PFSK-1 (cell line): Measurements from ENCODE around the gene TMEM203.
A peak's percentile ranks its signal among the peaks of the same experiment; 100 is the strongest.

ENCODE experiments used
- FOXP2 ChIP-seq: optimal IDR thresholded peaks from 2 replicates; pipeline ENCODE3; 2011; ENCODE audit warnings: borderline replicate concordance, control low read depth, inconsistent platforms; ENCODE audit not compliant: insufficient read depth; ENCODE audit errors: extremely low read length, extremely low read depth
- POLR2AphosphoS5 ChIP-seq: IDR thresholded peaks from 2 replicates; pipeline ENCODE4 v1.6.1; 2012; ENCODE audit warnings: low read depth, mild to moderate bottlenecking, control low read depth, low read length, moderate library complexity
- REST ChIP-seq, 2 experiments: IDR thresholded peaks; 2 replicates each; pipeline versions ENCODE4 v1.6.1 to v1.8.0; 2011 to 2012; ENCODE audit warnings: low read depth in 2 of 2, low read length in 2 of 2, control low read depth in 1 of 2, inconsistent platforms in 1 of 2, mild to moderate bottlenecking in 1 of 2, moderate library complexity in 1 of 2; ENCODE audit not compliant: insufficient read depth in 1 of 2
- SIN3A ChIP-seq: IDR thresholded peaks from 2 replicates; pipeline ENCODE4 v1.6.1; 2012; ENCODE audit warnings: mild to moderate bottlenecking, low read length, moderate library complexity, borderline replicate concordance; ENCODE audit not compliant: insufficient read depth
- TAF1 ChIP-seq: IDR thresholded peaks from 2 replicates; pipeline ENCODE4 v1.6.1; 2012; ENCODE audit warnings: low read length, control low read depth, borderline replicate concordance; ENCODE audit not compliant: insufficient read depth

GRCh38 chr9:137217276-137218211 is 12.1 kb upstream of the TMEM203 start:
- TF ChIP-seq TAF1 (0 out of 2 replicates have a peak, but pooled peaks have one; percentile 45), REST (IDR thresholded peaks at IDR 0.05; ENCODE audit: insufficient read depth in 1 of 2, low read depth in 2 of 2, low read length in 2 of 2) (no peak), POLR2AphosphoS5 (peak; percentile 86), SIN3A (no peak), FOXP2 (no peak)
